Urinary bladder (tissue), 4 donors: Measurements from ENCODE around the gene GPATCH1. TPM values are rescaled to one million over a fixed set of nuclear protein-coding genes. Genes with fewer than 3 reads are reported as not detected.
"Not testable (repeated sequence)": the region's sequence is repeated elsewhere in the genome, so short reads cannot be mapped to it uniquely, and the experiment has no call there.

ENCODE experiments used
- DNase-seq: peaks from one replicate; pipeline ENCODE4 v3.0.0-alpha.2; 2015; ENCODE audit errors: extremely low spot score
- H3K27ac ChIP-seq: one replicate; pipeline ENCODE4 v1.5.1; 2013; ENCODE audit warnings: low read depth, mild to moderate bottlenecking, moderate library complexity
- H3K36me3 ChIP-seq: one replicate; pipeline ENCODE4 v1.6.1; 2013; ENCODE audit warnings: mild to moderate bottlenecking, moderate library complexity; ENCODE audit not compliant: insufficient read depth
- H3K4me1 ChIP-seq: one replicate; pipeline ENCODE4 v1.6.1; 2013; ENCODE audit warnings: mild to moderate bottlenecking, moderate library complexity; ENCODE audit not compliant: insufficient read depth
- H3K4me3 ChIP-seq: one replicate; pipeline ENCODE4 v1.5.1; 2013; ENCODE audit warnings: low read depth, low read length
- WGBS: extraction: QIAGEN DNeasy Blood & Tissue Kit; methylation state at CpG from one replicate; pipeline ENCODE4 v1.1.7; 2013; 5-methylcytosine and 5-hydroxymethylcytosine counted together
- polyA plus RNA-seq: library from polyadenylated mRNA; stranded (reverse); fragments of 200-250 nt; gene quantifications from one replicate; pipeline ENCODE4 v1.2.3, GENCODE V29; 2013
- total RNA-seq: library from RNA; depleted of rRNA; stranded (reverse); fragments of >200 nt; gene quantifications from one replicate; pipeline ENCODE4 v1.2.3, GENCODE V29; 2014
- donor health status: healthy with polysubstance abuse.
- donor health status: healthy.

Gene GPATCH1
- total and polyA plus RNA-seq, 2 donors, result 6.4 to 9.3 TPM

GRCh38 chr19:33161201-33161600, 80.2 kb downstream of the GPATCH1 start:
- Histone ChIP-seq H3K27ac (no peak overlapping the region), H3K4me3 (no peak overlapping the region), H3K36me3 (no peaks in the 10 kb centered on the region), H3K4me1 (no peaks in the 10 kb centered on the region)
- no peak for DNase-seq
- WGBS, result 80% methylated on average over 4 of the region's 4 CpGs

GRCh38 chr19:33163481-33163880, 82.5 kb downstream of the GPATCH1 start:
- no peak for DNase-seq
- Histone ChIP-seq H3K27ac (no peak overlapping the region), H3K4me3 (no peak overlapping the region), H3K4me1 (no peaks in the 10 kb centered on the region), H3K36me3 (no peaks in the 10 kb centered on the region)
- 93% methylated on average over 6 of the region's 6 CpGs for WGBS

DNA sequence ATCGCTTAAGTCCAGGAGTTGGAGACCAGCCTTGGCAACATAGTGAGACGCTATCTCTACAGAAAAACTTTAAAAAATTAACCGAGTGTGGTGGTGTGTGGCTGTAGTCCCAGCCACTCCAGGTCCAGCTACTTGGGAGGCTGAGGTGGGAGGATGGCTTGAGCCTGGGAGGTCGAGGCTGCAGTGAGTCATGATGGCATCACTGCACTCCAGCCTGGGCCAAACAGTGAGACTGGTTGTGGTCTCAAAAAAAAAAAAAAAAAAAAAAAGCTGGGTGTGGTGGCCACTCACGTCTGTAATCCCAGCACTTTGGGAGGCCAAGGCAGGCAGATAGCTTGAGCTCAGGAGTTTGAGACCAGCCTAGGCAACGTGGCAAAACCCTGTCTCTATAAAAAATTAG, 85.1 kb downstream of the GPATCH1 start:
- H3K27ac ChIP-seq, H3K4me1 ChIP-seq, H3K36me3 ChIP-seq, DNase-seq, H3K4me3 ChIP-seq: not testable (repeated sequence)
- WGBS, result 73% methylated on average over 6 of the region's 6 CpGs

DNA sequence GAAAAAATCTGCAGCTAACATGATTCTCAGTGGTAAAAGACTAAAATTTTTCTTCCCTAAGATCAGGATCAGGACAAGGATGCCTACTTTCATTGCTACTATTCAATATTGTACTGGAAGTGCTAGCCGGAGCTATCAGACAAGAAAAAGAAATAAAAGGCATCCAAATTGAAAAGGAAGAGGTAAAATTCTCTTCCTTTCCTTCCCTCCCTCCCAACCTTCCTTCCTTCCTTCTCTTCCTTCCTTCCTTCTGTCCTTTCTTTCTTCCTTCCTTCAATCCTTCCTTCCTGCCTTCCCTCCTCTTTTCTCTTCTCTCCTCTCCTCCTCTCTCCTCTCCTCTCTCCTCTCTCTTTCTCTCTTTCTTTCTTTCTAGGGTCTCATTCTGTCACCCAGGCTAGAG, 86.5 kb downstream of the GPATCH1 start:
- no peak for DNase-seq
- no peak overlapping the region for H3K27ac ChIP-seq
- WGBS, result 97% methylated on average over 1 of the region's 1 CpG
- H3K4me1 ChIP-seq, result no peaks in the 10 kb centered on the region
- H3K36me3 ChIP-seq, result no peaks in the 10 kb centered on the region
- H3K4me3 ChIP-seq, result no peak overlapping the region

- no peak overlapping the region for H3K27ac ChIP-seq
- DNase-seq, result no peak
- WGBS, result 89% methylated on average over 1 of the region's 1 CpG
- no peaks in the 10 kb centered on the region for H3K36me3 ChIP-seq
- no peaks in the 10 kb centered on the region for H3K4me1 ChIP-seq
- H3K4me3 ChIP-seq, result no peak overlapping the region
Measured at GRCh38 chr19:33168528-33168927, 87.5 kb downstream of the GPATCH1 start.

DNA sequence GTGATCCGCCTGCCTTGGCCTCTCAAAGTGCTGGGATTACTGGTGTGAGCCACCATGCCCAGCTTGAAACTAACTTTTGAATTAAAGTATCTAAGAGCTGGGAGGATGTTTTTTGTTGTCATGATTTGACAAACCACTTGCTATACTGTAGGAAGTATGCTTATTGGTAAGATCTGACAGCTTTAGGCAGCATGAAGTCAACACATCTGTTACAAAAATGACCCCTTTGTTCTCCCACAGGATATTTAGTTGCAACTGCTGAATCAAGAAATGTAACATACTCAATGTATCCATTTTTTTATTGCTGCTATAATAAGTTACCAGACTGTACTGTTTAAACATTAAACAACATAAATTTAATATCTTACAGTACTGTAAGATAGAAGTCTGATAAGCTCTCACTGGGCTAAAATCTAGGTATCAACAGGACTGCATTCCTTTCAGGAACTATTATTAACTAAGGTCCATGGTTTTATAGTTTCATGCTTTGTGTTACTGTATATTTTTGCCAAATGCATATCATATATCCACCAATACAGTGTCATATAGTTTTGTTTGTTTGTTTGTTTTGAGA, 90.3 kb downstream of the GPATCH1 start:
- Histone ChIP-seq H3K4me1 (no peaks in the 10 kb centered on the region), H3K27ac (no peak overlapping the region), H3K36me3 (no peaks in the 10 kb centered on the region), H3K4me3 (no peak overlapping the region)
- DNase-seq, result no peak
- WGBS, result 91% methylated on average over 1 of the region's 1 CpG

DNA sequence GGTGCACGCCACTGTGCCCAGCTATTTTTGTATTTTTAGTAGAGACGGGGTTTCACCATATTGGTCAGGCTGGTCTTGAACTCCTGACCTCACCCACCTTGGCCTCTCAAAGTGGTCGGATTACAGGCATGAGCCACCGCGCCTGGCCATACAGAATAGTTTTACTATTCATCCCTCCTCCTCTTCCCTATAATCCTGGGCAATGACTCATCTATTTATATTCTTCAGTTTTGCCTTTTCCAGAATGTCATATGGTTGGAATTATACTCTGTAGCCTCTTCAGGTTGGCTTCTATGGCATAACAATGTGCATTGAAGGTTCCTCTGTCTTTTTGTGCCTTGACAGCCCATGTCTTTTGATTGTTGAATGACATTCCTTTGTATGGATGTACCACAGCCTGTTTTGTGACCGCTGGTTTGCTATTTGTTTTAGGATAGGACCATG, 91.0 kb downstream of the GPATCH1 start:
- no peaks in the 10 kb centered on the region for H3K36me3 ChIP-seq
- H3K27ac ChIP-seq, result no peak overlapping the region
- WGBS, result 72% methylated on average over 6 of the region's 6 CpGs
- no peak for DNase-seq
- H3K4me3 ChIP-seq, result no peak overlapping the region
- no peaks in the 10 kb centered on the region for H3K4me1 ChIP-seq

DNA sequence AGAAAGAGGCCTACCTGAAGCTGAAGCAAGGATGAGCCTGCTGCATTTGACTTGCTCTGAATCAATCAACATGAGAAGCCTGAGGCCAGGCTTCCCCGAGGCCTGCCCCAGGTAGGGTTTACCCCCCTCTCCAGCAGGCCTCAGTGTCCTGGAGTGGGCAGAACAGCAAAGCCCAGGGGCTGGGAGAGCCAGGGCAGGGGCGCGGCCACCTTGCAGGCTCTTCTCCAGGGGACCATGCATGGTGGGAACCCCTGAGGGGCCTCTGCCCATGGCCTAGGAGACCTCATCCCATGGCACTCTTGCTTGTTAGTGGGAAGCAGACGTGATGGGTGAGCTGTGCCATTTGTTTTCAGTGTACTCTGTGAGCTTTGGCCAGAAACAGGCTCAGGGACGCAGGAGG, 93.2 kb downstream of the GPATCH1 start:
- WGBS, result 71% methylated on average over 5 of the region's 5 CpGs
- H3K36me3 ChIP-seq, result no peaks in the 10 kb centered on the region
- no peak overlapping the region for H3K4me3 ChIP-seq
- H3K27ac ChIP-seq, result no peak overlapping the region
- DNase-seq, result no peak
- H3K4me1 ChIP-seq, result no peaks in the 10 kb centered on the region

- WGBS, result 92% methylated on average over 10 of the region's 10 CpGs
- DNase-seq, result no peak
- H3K4me3 ChIP-seq, result no peak overlapping the region
- H3K27ac ChIP-seq, result no peak overlapping the region
- H3K4me1 ChIP-seq, result no peaks in the 10 kb centered on the region
- no peaks in the 10 kb centered on the region for H3K36me3 ChIP-seq
Measured at GRCh38 chr19:33175156-33175782, 94.3 kb downstream of the GPATCH1 start.

DNA sequence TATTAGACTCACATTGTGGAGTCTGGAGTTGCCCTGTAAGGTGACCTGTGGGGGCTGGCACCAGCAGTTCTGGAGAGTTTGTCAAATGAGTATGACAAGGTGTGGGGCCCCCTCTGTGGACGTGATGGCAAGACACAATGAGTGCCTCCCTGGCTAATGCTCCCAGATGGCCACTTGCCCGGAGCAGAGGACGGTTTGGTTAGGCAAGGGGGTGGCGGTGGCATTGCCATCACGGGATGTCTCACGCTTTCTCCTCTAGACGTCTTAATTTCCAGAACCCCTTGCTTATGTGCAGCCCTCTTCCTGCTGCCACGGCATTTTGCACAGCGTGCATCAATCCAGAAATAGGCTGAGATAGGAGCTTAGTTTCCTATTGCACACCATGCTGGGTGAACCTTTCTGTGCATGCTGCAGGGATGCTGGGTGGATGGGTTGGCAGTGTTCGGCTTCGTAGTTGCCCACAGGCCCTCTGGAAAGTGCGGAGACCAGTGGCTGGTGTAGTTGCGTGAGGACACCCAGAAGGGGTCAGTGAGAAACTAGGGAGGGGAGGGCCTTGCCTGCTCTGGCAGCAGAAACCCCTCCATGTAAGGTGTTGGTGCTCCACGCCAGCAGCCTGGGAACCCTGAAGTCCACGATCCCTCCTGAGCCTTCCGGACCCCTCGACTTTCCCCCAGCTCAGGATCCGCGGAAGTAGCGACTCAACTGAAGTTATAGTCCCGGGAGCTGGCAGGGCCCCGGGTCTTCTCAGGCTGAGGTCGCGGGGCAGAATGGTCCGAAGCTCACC, 95.1 kb downstream of the GPATCH1 start:
- no peak for DNase-seq

DNA sequence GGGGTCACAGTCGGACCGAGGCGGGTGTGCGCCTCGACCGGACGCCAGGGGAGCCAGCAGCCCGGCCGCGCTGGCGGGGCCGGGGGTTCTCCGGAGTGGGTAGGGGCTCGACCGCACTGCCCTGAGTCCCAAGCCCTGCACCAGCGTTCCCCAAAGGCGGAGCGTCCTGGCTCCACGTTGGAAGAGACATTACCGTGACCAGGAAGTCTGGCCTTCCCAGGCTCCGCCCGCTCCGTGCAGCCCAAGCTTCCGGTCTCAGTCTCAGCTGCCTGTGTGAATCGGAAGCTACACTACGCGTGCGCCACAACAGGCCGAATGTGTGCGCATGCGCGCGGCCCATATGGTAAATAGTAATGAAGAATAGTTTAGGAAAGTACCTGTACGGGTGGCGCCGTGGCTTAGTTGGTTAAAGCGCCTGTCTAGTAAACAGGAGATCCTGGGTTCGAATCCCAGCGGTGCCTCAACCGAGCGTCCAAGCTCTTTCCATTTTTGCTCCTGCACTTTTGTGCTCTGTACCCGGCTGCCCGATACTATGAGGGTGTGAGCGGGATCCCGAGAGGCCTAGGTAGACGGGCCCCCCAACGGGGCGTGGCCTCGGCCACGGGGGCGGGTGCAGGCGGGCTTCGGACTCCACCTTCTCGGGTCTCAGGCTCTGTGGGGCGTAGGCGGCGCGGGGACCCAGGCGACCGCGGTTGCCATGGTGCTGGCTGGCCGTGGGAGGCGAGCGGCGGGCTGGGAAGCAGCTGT, 95.9 kb downstream of the GPATCH1 start:
- peak; percentile 97 for DNase-seq
- peak overlapping the region; percentile 94 for H3K27ac ChIP-seq
- H3K4me1 ChIP-seq, result no peaks in the 10 kb centered on the region
- peak overlapping the region; percentile 67 for H3K4me3 ChIP-seq
- no peaks in the 10 kb centered on the region for H3K36me3 ChIP-seq
- under 1% methylated on average over 65 of the region's 65 CpGs for WGBS

More for the DNA sequence above, 95.1 kb downstream of the GPATCH1 start:
- H3K27ac ChIP-seq, result peak overlapping the region; percentile 94
- peak overlapping the region; percentile 67 for H3K4me3 ChIP-seq
- no peaks in the 10 kb centered on the region for H3K4me1 ChIP-seq
- WGBS, result 10% methylated on average over 25 of the region's 25 CpGs
- no peaks in the 10 kb centered on the region for H3K36me3 ChIP-seq

DNA sequence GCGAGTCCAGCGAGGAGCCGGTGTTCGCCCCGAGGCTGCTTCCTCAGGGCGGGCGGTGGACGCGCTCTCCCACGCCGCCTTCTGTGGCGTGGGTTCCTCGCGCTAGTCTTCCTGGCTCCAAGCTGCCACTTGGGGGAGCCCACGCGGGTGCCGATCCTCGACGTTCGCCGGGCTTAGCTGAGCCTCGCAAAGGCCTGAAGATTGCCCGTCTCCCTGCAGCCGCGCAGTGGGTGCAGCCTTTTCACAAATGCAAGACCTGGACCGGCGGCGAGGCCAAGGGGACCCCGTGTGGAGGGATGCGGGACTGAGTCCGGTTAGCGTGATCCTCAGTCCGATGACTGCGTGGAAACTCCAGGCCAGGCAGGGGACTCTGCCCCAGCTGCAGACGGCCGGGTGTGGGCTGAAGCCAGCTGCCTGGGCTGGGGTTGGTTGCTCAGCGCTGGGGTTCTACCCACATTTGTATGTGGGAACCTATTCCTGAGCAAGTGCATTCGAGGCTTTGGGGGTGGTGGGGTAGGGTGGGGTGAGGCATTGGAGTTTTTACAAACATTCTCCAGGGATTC, 96.5 kb downstream of the GPATCH1 start:
- Histone ChIP-seq H3K36me3 (no peaks in the 10 kb centered on the region), H3K27ac (peak overlapping the region; percentile 78), H3K4me3 (peak overlapping the region; percentile 33), H3K4me1 (no peaks in the 10 kb centered on the region)
- under 1% methylated on average over 38 of the region's 38 CpGs for WGBS
- DNase-seq, result no peak
